GM21825 (cell line): ENCODE measurements around the gene PSMD2.
A peak's percentile ranks its signal among the peaks of the same experiment; 100 is the strongest.

Experiments
- ATAC-seq: cut with Tn5 transposase; IDR thresholded peaks from one replicate; pipeline ENCODE4 v1.9.1; 2021; ENCODE audit warnings: mild to moderate bottlenecking, moderate library complexity; ENCODE audit not compliant: unreplicated experiment

PSMD2 gene

GRCh38 chr3:184354121-184354728, 55.2 kb downstream of the PSMD2 start:
- ATAC-seq, result peak; percentile 57

- no peak for ATAC-seq
Observed at GRCh38 chr3:184354754-184355153, 55.7 kb downstream of the PSMD2 start.

DNA sequence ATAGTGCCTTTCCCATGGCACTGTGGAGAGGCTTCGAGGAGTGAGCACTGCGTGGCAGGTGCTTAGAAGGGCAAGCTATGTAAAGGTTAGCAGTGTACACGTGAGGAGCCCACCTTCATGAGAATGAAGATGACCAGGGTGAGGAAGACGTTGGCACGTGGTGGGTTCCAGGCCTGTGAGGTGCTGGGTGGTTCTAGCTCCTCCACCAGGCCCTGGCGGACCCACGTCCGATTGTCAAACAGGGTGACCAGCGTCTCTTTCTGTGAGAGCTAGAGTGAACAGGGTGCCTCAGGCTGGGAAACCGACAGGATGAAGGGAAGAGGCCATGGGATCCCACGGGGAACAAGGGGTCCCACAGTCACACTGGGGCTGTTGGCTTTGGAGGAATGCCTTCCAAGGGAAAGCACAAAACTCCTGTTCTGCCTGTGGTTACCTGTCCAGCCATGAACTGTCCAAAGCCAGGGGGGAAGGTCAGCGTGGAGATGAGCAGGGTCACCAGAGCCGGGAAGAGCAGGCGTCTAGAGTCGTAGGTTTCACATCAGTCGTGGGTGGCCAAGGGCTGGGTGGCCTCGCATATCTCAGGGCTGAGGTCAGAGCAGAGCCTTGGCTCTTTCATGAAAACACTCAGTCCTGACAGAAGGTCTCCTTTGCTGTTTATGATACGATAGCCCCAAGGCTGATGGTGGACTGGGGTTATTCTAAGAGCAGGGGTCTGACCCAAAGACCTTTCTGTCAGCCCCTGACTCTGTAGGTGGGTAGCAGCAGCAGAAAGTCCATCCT, 56.4 kb downstream of the PSMD2 start:
- ATAC-seq, result no peak

GRCh38 chr3:184357248-184358123, 58.4 kb downstream of the PSMD2 start:
- no peak for ATAC-seq

DNA sequence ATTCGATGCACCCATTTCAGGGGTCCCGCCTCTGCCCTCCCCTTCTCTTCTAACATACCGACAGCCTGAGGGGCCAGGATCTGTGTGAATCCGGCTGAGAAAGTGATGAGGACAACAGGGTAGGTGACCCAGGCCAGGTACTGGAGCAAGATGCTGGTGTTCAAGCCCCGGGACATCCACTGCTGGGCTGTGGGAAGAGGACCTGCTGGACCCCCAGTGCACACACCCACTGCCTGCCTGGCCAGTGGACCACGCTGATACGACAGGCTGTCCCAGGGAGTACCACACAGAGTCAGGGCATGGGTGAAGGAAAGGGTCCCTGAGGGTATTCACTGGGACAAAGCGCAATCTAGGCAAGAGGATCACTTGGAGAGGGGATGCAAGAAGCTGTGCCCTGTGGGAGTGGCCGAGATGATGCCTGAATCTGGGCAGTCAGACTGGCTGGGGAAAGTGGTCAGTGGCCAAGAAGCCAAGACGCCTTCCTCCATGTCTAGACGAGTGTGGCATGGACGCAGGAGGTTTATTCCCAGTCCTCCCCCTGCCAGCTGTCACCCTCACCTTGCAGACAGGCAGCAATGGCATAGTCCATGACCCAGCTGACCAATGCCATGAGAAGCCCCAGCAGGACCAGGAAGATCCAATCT, 59.2 kb downstream of the PSMD2 start:
- no peak for ATAC-seq
